Sigmoid colon (tissue), 7 donors: ENCODE measurements around the gene ALDOB. TPM values are rescaled to one million over a fixed set of nuclear protein-coding genes. Genes with fewer than 3 reads are reported as not detected.

Source experiments
- DNase-seq: peaks from one replicate; pipeline ENCODE4 v3.0.0-alpha.2; 2019
- H3K27ac ChIP-seq, 4 donors: fragments of 200-600 bp; sonication (generic); one replicate each; pipeline ENCODE4 v1.5.1; 2016 to 2019; ENCODE audit warnings: mild to moderate bottlenecking in 1 of 4
- H3K27me3 ChIP-seq, 3 donors: fragments of 200-600 bp; sonication (generic); one replicate each; pipeline ENCODE4 v1.5.1; 2019; ENCODE audit warnings: mild to moderate bottlenecking in 1 of 3
- H3K36me3 ChIP-seq, 4 donors: fragments of 200-600 bp; sonication (generic); one replicate each; pipeline ENCODE4 v1.5.1; 2016 to 2019
- H3K4me1 ChIP-seq, 4 donors: fragments of 200-600 bp; sonication (generic); one replicate each; pipeline ENCODE4 v1.5.1; 2017 to 2019
- H3K4me3 ChIP-seq, 4 donors: fragments of 200-600 bp; sonication (generic); one replicate each; pipeline ENCODE4 v1.5.1; 2017 to 2019; ENCODE audit warnings: mild to moderate bottlenecking in 2 of 4, moderate library complexity in 1 of 4
- H3K9me3 ChIP-seq, 4 donors: fragments of 200-600 bp in 3 of 4; sonication (generic) in 3 of 4; one replicate each; pipeline versions ENCODE4 v1.5.1 to v1.6.1; 2013 to 2019
- CTCF ChIP-seq, 4 experiments: fragments of 450-650 bp in 3 of 4; fragments of 200-600 bp in 1 of 4; IDR thresholded peaks; one replicate each; pipeline ENCODE4 v1.5.1; 2016 to 2019; ENCODE audit warnings: antibody characterized with exemption in 4 of 4, mild to moderate bottlenecking in 3 of 4, moderate library complexity in 2 of 4
- EP300 ChIP-seq, 4 donors: sonication (generic); formaldehyde crosslinking; IDR thresholded peaks; one replicate each; pipeline ENCODE4 v1.6.1; 2017; ENCODE audit warnings: antibody characterized with exemption in 4 of 4
- POLR2A ChIP-seq, 2 donors: fragments of 450-650 bp; IDR thresholded peaks; one replicate each; pipeline ENCODE4 v1.6.1; 2016; ENCODE audit warnings: antibody characterized with exemption in 2 of 2, mild to moderate bottlenecking in 2 of 2, moderate library complexity in 2 of 2
- POLR2AphosphoS5 ChIP-seq, 4 donors: sonication (generic); formaldehyde crosslinking; IDR thresholded peaks; one replicate each; pipeline ENCODE4 v1.6.1; 2017; ENCODE audit warnings: antibody characterized with exemption in 4 of 4
- WGBS, 2 donors: extraction: QIAGEN DNeasy Blood & Tissue Kit; methylation state at CpG; one replicate each; pipeline ENCODE4 v1.1.7; 2013; 5-methylcytosine and 5-hydroxymethylcytosine counted together
- intact Hi-C: fragments of 100-400 bp; cut with DNase I; formaldehyde crosslinking; loops from one replicate; pipeline ENCODE4 v1.15.1; 2023
- polyA plus RNA-seq, 3 donors: library from polyadenylated mRNA; stranded (reverse); fragments of 200-250 nt; gene quantifications; one replicate each; pipeline ENCODE4 v1.2.3, GENCODE V29; 2013
- total RNA-seq, 4 donors: library from RNA; depleted of rRNA; stranded (reverse); fragments of >200 nt; gene quantifications; one replicate each; pipeline ENCODE4 v1.1.0, GENCODE V29; 2016
- donor health status: healthy with polysubstance abuse.
- donor health status: Bipolar disorder and iron deficiency.
- donor health status: healthy.

ALDOB gene
- total and polyA plus RNA-seq, 7 donors = 0.82 to 40.5 (median 1.1) TPM; not detected in 2

- Histone ChIP-seq H3K4me3 (no peak overlapping the region), H3K27me3 (no peaks in the 10 kb centered on the region), H3K27ac (no peak overlapping the region), H3K36me3 (peaks cover 0 to 25% (median 4%) of the 10 kb centered on the region in 4 donors), H3K9me3 (no peaks in the 10 kb centered on the region), H3K4me1 (peaks cover 0 to 14% (median 5%) of the 10 kb centered on the region in 4 donors)
- TF ChIP-seq CTCF (IDR thresholded peaks at IDR 0.05) (no peak), POLR2A (IDR thresholded peaks at IDR 0.05) (no peak)
- no peak for DNase-seq
- WGBS, 2 donors = 89 to 91% methylated on average over 4 of the region's 4 CpGs
- intact Hi-C loops = no loop called here
Observed at GRCh38 chr9:101477214-101477613, 41.6 kb upstream of the ALDOB start.

- intact Hi-C loops = no loop called here
- peak; percentile 63 for DNase-seq
- Histone ChIP-seq H3K4me3 (no peak overlapping the region), H3K27me3 (no peaks in the 10 kb centered on the region), H3K36me3 (peaks cover 0 to 25% (median 4%) of the 10 kb centered on the region in 4 donors), H3K27ac (no peak overlapping the region), H3K9me3 (no peaks in the 10 kb centered on the region), H3K4me1 (peaks cover 0 to 14% (median 5%) of the 10 kb centered on the region in 4 donors)
- 94 to 97% methylated on average over 13 of the region's 13 CpGs for WGBS, 2 donors
- TF ChIP-seq POLR2A (IDR thresholded peaks at IDR 0.05) (no peak), POLR2AphosphoS5 (IDR thresholded peaks at IDR 0.05) (no peak), CTCF (IDR thresholded peaks at IDR 0.05) (no peak), EP300 (IDR thresholded peaks at IDR 0.05) (no peak)
Observed at GRCh38 chr9:101476576-101477208, 41.1 kb upstream of the ALDOB start.

- 78 to 91% methylated on average over 1 of the region's 1 CpG for WGBS, 2 donors
- H3K27ac ChIP-seq = no peak overlapping the region
- no peaks in the 10 kb centered on the region for H3K9me3 ChIP-seq
- peaks cover 0 to 6% (median 2%) of the 10 kb centered on the region in 4 donors for H3K4me1 ChIP-seq
- intact Hi-C loops = no loop called here
- no peaks in the 10 kb centered on the region for H3K27me3 ChIP-seq
- no peak for TF ChIP-seq EP300 (IDR thresholded peaks at IDR 0.05)
- no peak for TF ChIP-seq POLR2A (IDR thresholded peaks at IDR 0.05)
- TF ChIP-seq CTCF (IDR thresholded peaks at IDR 0.05) = no peak
- no peak for TF ChIP-seq POLR2AphosphoS5 (IDR thresholded peaks at IDR 0.05)
- no peak for DNase-seq
- H3K36me3 ChIP-seq = peaks cover 0 to 25% (median 4%) of the 10 kb centered on the region in 4 donors
- H3K4me3 ChIP-seq = no peak overlapping the region
Observed at GRCh38 chr9:101472891-101473290, 37.3 kb upstream of the ALDOB start.

- no peak overlapping the region for H3K27ac ChIP-seq
- no peaks in the 10 kb centered on the region for H3K9me3 ChIP-seq
- intact Hi-C loops = no loop called here
- DNase-seq = no peak
- 73 to 92% methylated on average over 3 of the region's 3 CpGs for WGBS, 2 donors
- H3K27me3 ChIP-seq = no peaks in the 10 kb centered on the region
- no peaks in the 10 kb centered on the region for H3K4me1 ChIP-seq
- H3K4me3 ChIP-seq = no peak overlapping the region
- peaks cover 0 to 16% (median 2%) of the 10 kb centered on the region in 4 donors for H3K36me3 ChIP-seq
- no peak for TF ChIP-seq POLR2A (IDR thresholded peaks at IDR 0.05)
- TF ChIP-seq POLR2AphosphoS5 (IDR thresholded peaks at IDR 0.05) = no peak
- no peak for TF ChIP-seq CTCF (IDR thresholded peaks at IDR 0.05)
- no peak for TF ChIP-seq EP300 (IDR thresholded peaks at IDR 0.05)
Observed at GRCh38 chr9:101470929-101471328, 35.4 kb upstream of the ALDOB start.

- intact Hi-C loops = no loop called here
- no peaks in the 10 kb centered on the region for H3K9me3 ChIP-seq
- no peaks in the 10 kb centered on the region for H3K4me1 ChIP-seq
- WGBS, 2 donors = 63 to 79% methylated on average over 3 of the region's 3 CpGs
- H3K27ac ChIP-seq = no peak overlapping the region
- H3K27me3 ChIP-seq = no peaks in the 10 kb centered on the region
- no peak for DNase-seq
- TF ChIP-seq CTCF (IDR thresholded peaks at IDR 0.05) (no peak), POLR2AphosphoS5 (IDR thresholded peaks at IDR 0.05) (no peak), EP300 (IDR thresholded peaks at IDR 0.05) (no peak), POLR2A (IDR thresholded peaks at IDR 0.05) (no peak)
- peaks cover 0 to 9% (median 2%) of the 10 kb centered on the region in 4 donors for H3K36me3 ChIP-seq
- no peak overlapping the region for H3K4me3 ChIP-seq
Observed at GRCh38 chr9:101470021-101470420, 34.4 kb upstream of the ALDOB start.
